KOPT-K1 (cell line): ENCODE measurements around the gene MALAT1.

Experiments
- H3K27ac ChIP-seq: fragments of 200-600 bp; sonication (generic); 2 replicates; pipeline ENCODE4 v1.5.1; 2016; ENCODE audit warnings: antibody characterized with exemption, mild to moderate bottlenecking, low read depth, low read length; ENCODE audit not compliant: poor library complexity, severe bottlenecking
- H3K36me3 ChIP-seq: fragments of 200-600 bp; sonication (generic); 2 replicates; pipeline ENCODE4 v1.5.1; 2017; ENCODE audit warnings: antibody characterized with exemption, mild to moderate bottlenecking, low read length, moderate library complexity; ENCODE audit not compliant: insufficient read depth
- H3K9me3 ChIP-seq: fragments of 200-600 bp; sonication (generic); 2 replicates; pipeline ENCODE4 v1.5.1; 2017; ENCODE audit warnings: antibody characterized with exemption, low read length, mild to moderate bottlenecking; ENCODE audit not compliant: insufficient read depth, poor library complexity, severe bottlenecking

The MALAT1 gene

DNA sequence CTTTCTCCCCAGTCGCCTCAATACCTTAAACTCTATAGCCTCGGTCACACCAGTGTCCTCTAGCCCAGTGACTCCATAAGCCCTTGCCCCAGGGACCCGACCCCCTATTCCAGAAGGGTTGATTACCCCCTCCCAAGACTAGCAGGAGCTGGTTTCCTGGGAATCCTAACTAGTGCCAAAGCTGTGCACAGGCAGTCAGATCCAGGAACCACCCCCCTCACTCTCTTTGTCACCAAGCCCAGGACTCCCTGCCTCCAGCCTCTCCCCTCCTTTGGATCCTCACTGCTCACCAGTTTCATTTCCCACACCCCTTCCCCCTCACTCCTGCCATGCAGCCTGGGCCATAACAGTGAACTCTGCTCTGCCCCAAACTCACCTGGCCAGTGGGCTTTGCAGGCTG, 49.5 kb downstream of the MALAT1 start:
- H3K27ac ChIP-seq, result peak overlapping the region; percentile 58
- H3K36me3 ChIP-seq, result no peaks in the 10 kb centered on the region
- H3K9me3 ChIP-seq, result no peaks in the 10 kb centered on the region

DNA sequence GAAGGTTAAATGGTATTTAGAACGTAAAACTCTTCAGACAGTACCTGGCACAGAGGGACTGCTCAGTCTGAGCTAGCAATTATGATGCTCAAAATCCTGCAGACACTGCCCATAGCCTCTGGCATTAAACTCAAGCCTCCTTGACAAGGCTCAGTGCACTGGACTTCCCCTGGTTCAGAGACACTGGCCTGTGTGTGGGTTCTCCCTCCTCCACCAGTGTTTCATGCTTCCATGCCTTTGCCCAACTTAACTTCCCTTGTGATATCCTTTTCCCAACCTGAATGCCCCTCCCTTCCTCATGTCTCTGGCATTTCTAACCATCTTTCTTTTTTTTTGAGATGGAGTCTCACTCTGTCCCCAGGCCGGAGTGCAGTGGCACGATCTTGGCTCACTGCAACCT, 50.3 kb downstream of the MALAT1 start:
- Histone ChIP-seq H3K9me3 (no peaks in the 10 kb centered on the region), H3K27ac (peak overlapping the region; percentile 58), H3K36me3 (no peaks in the 10 kb centered on the region)

GRCh38 chr11:65551572-65552387, 52.9 kb downstream of the MALAT1 start:
- no peaks in the 10 kb centered on the region for H3K9me3 ChIP-seq
- no peaks in the 10 kb centered on the region for H3K36me3 ChIP-seq
- peak overlapping the region; percentile 59 for H3K27ac ChIP-seq

- H3K36me3 ChIP-seq, result no peaks in the 10 kb centered on the region
- no peaks in the 10 kb centered on the region for H3K9me3 ChIP-seq
- peak overlapping the region; percentile 59 for H3K27ac ChIP-seq
Measured at GRCh38 chr11:65552388-65552951, 53.6 kb downstream of the MALAT1 start.

GRCh38 chr11:65553301-65554001, 54.6 kb downstream of the MALAT1 start:
- peak overlapping the region; percentile 67 for H3K27ac ChIP-seq
- H3K9me3 ChIP-seq, result no peaks in the 10 kb centered on the region
- no peaks in the 10 kb centered on the region for H3K36me3 ChIP-seq

GRCh38 chr11:65554057-65554818, 55.4 kb downstream of the MALAT1 start:
- H3K36me3 ChIP-seq, result no peaks in the 10 kb centered on the region
- H3K27ac ChIP-seq, result peak overlapping the region; percentile 67
- H3K9me3 ChIP-seq, result no peaks in the 10 kb centered on the region

GRCh38 chr11:65554842-65555430, 56.1 kb downstream of the MALAT1 start:
- Histone ChIP-seq H3K9me3 (no peaks in the 10 kb centered on the region), H3K27ac (peak overlapping the region; percentile 67)

DNA sequence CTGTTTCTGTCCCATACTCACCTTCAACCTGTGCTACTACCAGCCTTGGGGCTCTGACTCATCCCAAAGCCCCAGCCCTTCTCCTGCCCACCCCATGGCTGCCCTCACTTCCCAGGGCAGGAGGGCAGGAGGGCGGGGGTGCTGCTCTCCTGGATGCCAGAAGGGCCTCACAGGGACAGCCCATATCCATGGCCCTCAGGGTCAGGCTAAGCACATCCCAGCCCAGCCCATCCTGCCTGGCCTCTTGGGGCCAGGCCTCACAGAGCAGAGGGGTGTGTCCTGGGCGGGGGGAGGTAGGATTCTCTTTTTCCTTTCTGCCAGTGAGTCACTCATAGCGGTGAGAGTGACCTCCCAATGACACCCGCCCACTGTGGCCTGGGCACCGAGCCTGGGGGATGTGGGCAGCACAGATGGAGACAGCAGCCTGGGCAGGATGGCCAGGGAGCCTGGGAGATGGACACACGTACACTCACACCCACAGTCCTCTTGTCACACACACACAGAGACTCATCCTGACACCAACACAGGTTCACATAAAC, 56.9 kb downstream of the MALAT1 start:
- H3K27ac ChIP-seq, result no peak overlapping the region
- H3K9me3 ChIP-seq, result no peaks in the 10 kb centered on the region
- no peaks in the 10 kb centered on the region for H3K36me3 ChIP-seq

More at GRCh38 chr11:65554842-65555430, 56.1 kb downstream of the MALAT1 start:
- no peaks in the 10 kb centered on the region for H3K36me3 ChIP-seq
